IMR-90 (cell line): ENCODE measurements around the gene CGGBP1. TPM values are rescaled to one million over a fixed set of nuclear protein-coding genes. Genes with fewer than 3 reads are reported as not detected.

Source experiments
- ATAC-seq: fragments of 200-7000 bp; cut with Tn5 transposase; 2 replicates; pipeline ENCODE4 v1.9.1; 2020; ENCODE audit warnings: low read depth, mild to moderate bottlenecking, moderate library complexity
- BruUV-seq: library from RNA; stranded (reverse); fragments of 400-500 nt; replicated peaks from 2 replicates; lab custom pipeline; 2021; lab: Mats Ljungman, UMichigan
- CTCF ChIA-PET: fragments of 300-600 bp; formaldehyde crosslinking; extraction: SDS; loops from one replicate; lab custom pipeline; 2021; ENCODE audit warnings: antibody characterized with exemption; lab: Yijun Ruan, JAX
- POLR2A ChIA-PET: fragments of 300-600 bp; sonication (Branson Sonifier 250); formaldehyde crosslinking; loops from one replicate; lab custom pipeline; 2022; ENCODE audit warnings: antibody characterized with exemption; ENCODE audit not compliant: unreplicated experiment; lab: Charles Lee
- DNase-seq: peaks from one replicate; pipeline ENCODE4 v3.0.0; 2013
- H2AFZ ChIP-seq: replicated peaks from 2 replicates; pipeline ENCODE3; 2013; ENCODE audit warnings: low read length, mild to moderate bottlenecking; ENCODE audit not compliant: poor library complexity
- H2AK5ac ChIP-seq: 2 replicates; pipeline ENCODE4 v1.6.1; 2013; ENCODE audit warnings: low read depth, low read length, inconsistent platforms
- H2AK9ac ChIP-seq: replicated peaks from 2 replicates; pipeline ENCODE3; 2013; ENCODE audit warnings: mild to moderate bottlenecking, low read depth, low read length, moderate library complexity; ENCODE audit not compliant: poor library complexity
- H2BK120ac ChIP-seq: 2 replicates; pipeline ENCODE4 v1.6.1; 2013; ENCODE audit warnings: low read depth, low read length, inconsistent platforms
- H2BK15ac ChIP-seq: 3 replicates; pipeline ENCODE4 v1.6.1; 2013; ENCODE audit warnings: low read depth, low read length, inconsistent platforms
- H2BK20ac ChIP-seq: 2 replicates; pipeline ENCODE4 v1.6.1; 2013; ENCODE audit warnings: low read depth, mild to moderate bottlenecking, inconsistent platforms, low read length, moderate library complexity
- H2BK5ac ChIP-seq: 2 replicates; pipeline ENCODE4 v1.6.1; 2013; ENCODE audit warnings: mild to moderate bottlenecking, low read depth, low read length, inconsistent platforms; ENCODE audit not compliant: poor library complexity, severe bottlenecking
- H3K14ac ChIP-seq: replicated peaks from 2 replicates; pipeline ENCODE4 v1.6.1; 2013; ENCODE audit warnings: low read depth, low read length, inconsistent platforms
- H3K18ac ChIP-seq: 2 replicates; pipeline ENCODE4 v1.6.1; 2013; ENCODE audit warnings: low read depth, low read length, control low read depth
- H3K23ac ChIP-seq: 2 replicates; pipeline ENCODE4 v1.6.1; 2013; ENCODE audit warnings: low read depth, low read length, inconsistent platforms
- H3K27ac ChIP-seq: 2 replicates; pipeline ENCODE4 v1.5.1; 2013; ENCODE audit warnings: mild to moderate bottlenecking, control low read depth, low read length; ENCODE audit not compliant: insufficient read depth
- H3K27me3 ChIP-seq: 2 replicates; pipeline ENCODE4 v1.6.1; 2013; ENCODE audit warnings: low read length; ENCODE audit not compliant: control insufficient read depth, insufficient read depth
- H3K36me3 ChIP-seq: 2 replicates; pipeline ENCODE4 v1.6.1; 2013; ENCODE audit warnings: low read length, mixed read lengths; ENCODE audit not compliant: control insufficient read depth, insufficient read depth
- H3K4ac ChIP-seq: 2 replicates; pipeline ENCODE4 v1.6.1; 2013; ENCODE audit warnings: low read depth, low read length, inconsistent platforms
- H3K4me1 ChIP-seq: 2 replicates; pipeline ENCODE4 v1.6.1; 2013; ENCODE audit warnings: low read length, mixed read lengths; ENCODE audit not compliant: control insufficient read depth, insufficient read depth
- H3K4me2 ChIP-seq: 2 replicates; pipeline ENCODE4 v1.6.1; 2013; ENCODE audit warnings: low read depth, mild to moderate bottlenecking, control low read depth, low read length, moderate library complexity
- H3K4me3 ChIP-seq: 2 replicates; pipeline ENCODE4 v1.5.1; 2013; ENCODE audit warnings: low read depth, mild to moderate bottlenecking, control low read depth, low read length, moderate library complexity; ENCODE audit not compliant: insufficient read depth
- H3K56ac ChIP-seq: 2 replicates; pipeline ENCODE4 v1.6.1; 2013; ENCODE audit warnings: low read length, inconsistent platforms; ENCODE audit not compliant: insufficient read depth; ENCODE audit errors: extremely low read depth
- H3K79me1 ChIP-seq, 2 experiments: 2 replicates each; pipeline ENCODE4 v1.6.1; 2013; ENCODE audit warnings: low read length in 2 of 2, inconsistent platforms in 1 of 2, low read depth in 1 of 2
- H3K9ac ChIP-seq: 2 replicates; pipeline ENCODE4 v1.6.1; 2013; ENCODE audit warnings: low read depth, low read length, control low read depth
- H3K9me1 ChIP-seq: 2 replicates; pipeline ENCODE4 v1.6.1; 2013; ENCODE audit warnings: low read length, inconsistent platforms; ENCODE audit not compliant: insufficient read depth
- H3K9me3 ChIP-seq: 2 replicates; pipeline ENCODE4 v1.6.1; 2013; ENCODE audit warnings: low read length; ENCODE audit not compliant: control insufficient read depth, insufficient read depth
- H4K20me1 ChIP-seq: 2 replicates; pipeline ENCODE4 v1.6.1; 2013; ENCODE audit warnings: low read length, inconsistent platforms; ENCODE audit not compliant: insufficient read depth
- H4K5ac ChIP-seq: 2 replicates; pipeline ENCODE4 v1.6.1; 2013; ENCODE audit warnings: mild to moderate bottlenecking, low read depth, low read length, control low read depth
- H4K8ac ChIP-seq, 2 experiments: 2 replicates each; pipeline ENCODE4 v1.6.1; 2013; ENCODE audit warnings: low read depth in 2 of 2, low read length in 2 of 2, control low read depth in 1 of 2, inconsistent platforms in 1 of 2
- H4K91ac ChIP-seq: 2 replicates; pipeline ENCODE4 v1.6.1; 2013; ENCODE audit warnings: low read depth, low read length, inconsistent platforms; ENCODE audit not compliant: insufficient read depth
- MAFK ChIP-seq: IDR thresholded peaks from 2 replicates; pipeline ENCODE4 v1.6.1; 2012; ENCODE audit warnings: low read depth, low read length, improper control_type of control experiment
- MAZ ChIP-seq: IDR thresholded peaks from 2 replicates; pipeline ENCODE4 v1.6.1; 2012; ENCODE audit warnings: low read depth, mild to moderate bottlenecking, low read length, improper control_type of control experiment, moderate library complexity, borderline replicate concordance
- NFE2L2 ChIP-seq: fragments of 150-350 bp; IDR thresholded peaks from 2 replicates; pipeline ENCODE4 v1.6.1; 2016; ENCODE audit warnings: low read depth, mild to moderate bottlenecking, low read length
- RCOR1 ChIP-seq: IDR thresholded peaks from 2 replicates; pipeline ENCODE4 v1.6.1; 2012; ENCODE audit warnings: mild to moderate bottlenecking, low read length, improper control_type of control experiment; ENCODE audit not compliant: insufficient replicate concordance
- SMC3 ChIP-seq: fragments of 150-350 bp; IDR thresholded peaks from 2 replicates; pipeline ENCODE4 v1.6.1; 2016; ENCODE audit warnings: low read depth, mild to moderate bottlenecking, antibody characterized with exemption, low read length, moderate library complexity
- WGBS, 2 experiments: methylation state at CpG; one replicate each; pipeline versions ENCODE4 v1.1.5 to v1.1.7; 2013; ENCODE audit warnings: missing lambda C conversion rate in 2 of 2; ENCODE audit not compliant: insufficient read length in 1 of 2; ENCODE audit errors: extremely low coverage in 2 of 2; 5-methylcytosine and 5-hydroxymethylcytosine counted together
- dilution Hi-C: fragments of 300-500 bp; cut with HindIII; formaldehyde crosslinking; loops from one replicate; pipeline ENCODE4 v1.14.3; 2018; ENCODE audit warnings: low sequenced_read_pairs; ENCODE audit not compliant: unreplicated experiment
- in situ Hi-C: fragments of 300-500 bp; cut with MboI; formaldehyde crosslinking; loops from 3 replicates; pipeline ENCODE4 v1.14.3; 2019; ENCODE audit warnings: low sequenced_read_pairs, inconsistent platforms, mixed read lengths
- intact Hi-C: fragments of 100-400 bp; cut with micrococcal nuclease; formaldehyde crosslinking; loops from 2 replicates; pipeline ENCODE4 v1.10.0; 2022
- polyA plus RNA-seq, 3 experiments: library from polyadenylated mRNA; depleted of rRNA; stranded (reverse); fragments of >200 nt; gene quantifications; 2 replicates each; pipeline ENCODE4 v1.2.3, GENCODE V29; 2012; ENCODE audit warnings: low replicate concordance in 1 of 3
- total RNA-seq: library from RNA; depleted of rRNA; stranded (reverse); fragments of >200 nt; gene quantifications from 2 replicates; pipeline ENCODE4 v1.2.3, GENCODE V29; 2012
- TF ChIP-seq, protein P1 (sequence below): fragments of 150-350 bp; IDR thresholded peaks from 2 replicates; pipeline ENCODE4 v1.6.1; 2017; ENCODE audit warnings: mild to moderate bottlenecking, antibody characterized with exemption, low read length, low read depth

Gene CGGBP1
- total and polyA plus RNA-seq, 2 of the 4 experiments (the other 2 are of a cell fraction): 42.1 to 47.7 TPM

DNA sequence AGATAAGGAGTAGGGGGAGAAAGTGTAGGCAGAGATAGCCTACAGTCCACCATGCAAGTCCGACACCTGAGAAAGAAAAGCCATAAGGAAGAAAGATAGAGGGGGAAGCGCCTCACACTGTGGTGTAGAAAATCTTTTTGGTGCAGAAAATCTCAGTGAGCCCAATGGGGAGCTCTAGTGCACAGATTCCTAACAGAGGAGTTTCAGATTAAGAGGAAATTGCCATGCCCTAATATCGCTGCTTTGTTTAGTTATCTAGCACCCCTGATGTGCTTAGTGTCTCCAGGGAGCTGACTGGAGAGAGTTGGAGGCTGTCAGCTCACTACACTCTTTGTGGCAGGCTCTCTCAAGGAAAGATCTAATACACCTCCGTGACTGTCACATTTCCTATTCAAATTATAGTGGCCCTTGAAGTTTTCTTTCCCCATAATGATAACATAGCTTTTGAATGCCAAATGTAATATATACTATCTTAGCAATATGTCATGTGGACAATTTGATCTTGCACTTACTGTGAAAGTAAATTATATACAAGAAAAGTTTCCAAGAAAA is 33.7 kb downstream of the CGGBP1 start:
- Histone ChIP-seq H3K14ac (no peak overlapping the region), H2BK120ac (no peak overlapping the region), H3K27me3 (peaks cover 5% of the 10 kb centered on the region; the same call in 1 of the 2 replicates), H2AK5ac (no peak overlapping the region), H2AK9ac (no peak overlapping the region), H3K4ac (no peak overlapping the region), H3K27ac (no peak overlapping the region), H2BK20ac (no peak overlapping the region), H4K91ac (no peak overlapping the region), H3K4me2 (no peak overlapping the region; the same call in 1 of the 2 replicates), H3K36me3 (no peaks in the 10 kb centered on the region), H2AFZ (no peak overlapping the region), H4K5ac (no peak overlapping the region), H2BK5ac (no peak overlapping the region), H3K4me1 (no peaks in the 10 kb centered on the region), H4K8ac (no peak overlapping the region), H3K79me1 (no peaks in the 10 kb centered on the region), H3K9me1 (no peaks in the 10 kb centered on the region), H3K18ac (no peak overlapping the region), H3K9me3 (0 out of 2 replicates have a peak, but pooled peaks cover 3% of the 10 kb centered on the region), H3K56ac (no peak overlapping the region), H3K23ac (no peak overlapping the region), H3K9ac (no peak overlapping the region), H4K20me1 (no peaks in the 10 kb centered on the region), H3K4me3 (no peak overlapping the region), H2BK15ac (no peak overlapping the region)
- no peak for TF ChIP-seq MAFK
- no peak for TF ChIP-seq NFE2L2
- no peak for TF ChIP-seq MAZ
- TF ChIP-seq RCOR1: no peak
- TF ChIP-seq, protein P1, sequence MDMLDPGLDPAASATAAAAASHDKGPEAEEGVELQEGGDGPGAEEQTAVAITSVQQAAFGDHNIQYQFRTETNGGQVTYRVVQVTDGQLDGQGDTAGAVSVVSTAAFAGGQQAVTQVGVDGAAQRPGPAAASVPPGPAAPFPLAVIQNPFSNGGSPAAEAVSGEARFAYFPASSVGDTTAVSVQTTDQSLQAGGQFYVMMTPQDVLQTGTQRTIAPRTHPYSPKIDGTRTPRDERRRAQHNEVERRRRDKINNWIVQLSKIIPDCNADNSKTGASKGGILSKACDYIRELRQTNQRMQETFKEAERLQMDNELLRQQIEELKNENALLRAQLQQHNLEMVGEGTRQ: no peak
- no peak for TF ChIP-seq SMC3
- DNase-seq (no peak), ATAC-seq (no peak)
- ChIA-PET POLR2A (no interaction called here), CTCF (interaction anchor here (0.9 kb wide), 1 partner anchor 88 kb away, joined by 4 read pairs; no protein-coding TSS in a partner anchor)
- 60% methylated on average over 1 of the region's 4 CpGs; no CpG with 5 or more reads in 1 of the 2 experiments for WGBS, 2 experiments
- BruUV-seq: no TSS peak
- intact Hi-C loops: no loop called here
- dilution Hi-C loops: no loop called here
- in situ Hi-C loops: no loop called here
